HUES64 (cell line): ENCODE results near the gene USP36.
"Not testable (repeated sequence)": the region's sequence is repeated elsewhere in the genome, so short reads cannot be mapped to it uniquely, and the experiment has no call there.

Experiments used
- H3K27ac ChIP-seq: 2 replicates; pipeline ENCODE4 v1.7.0; 2013; ENCODE audit warnings: low read depth, low read length, inconsistent platforms
- H3K27me3 ChIP-seq: 2 replicates; pipeline ENCODE4 v1.6.1; 2013; ENCODE audit warnings: mild to moderate bottlenecking, low read length; ENCODE audit not compliant: insufficient read depth
- H3K36me3 ChIP-seq: 2 replicates; pipeline ENCODE4 v1.6.1; 2013; ENCODE audit warnings: mild to moderate bottlenecking, low read length; ENCODE audit not compliant: insufficient read depth
- H3K4me1 ChIP-seq: 2 replicates; pipeline ENCODE4 v1.6.1; 2013; ENCODE audit warnings: mild to moderate bottlenecking, low read length, moderate library complexity; ENCODE audit not compliant: insufficient read depth
- H3K4me3 ChIP-seq: 2 replicates; pipeline ENCODE4 v1.5.1; 2013; ENCODE audit warnings: mild to moderate bottlenecking, low read length, moderate library complexity
- H3K9ac ChIP-seq: 2 replicates; pipeline ENCODE4 v1.6.1; 2013; ENCODE audit warnings: mild to moderate bottlenecking, low read depth, low read length
- H3K9me3 ChIP-seq: 2 replicates; pipeline ENCODE4 v1.6.1; 2013; ENCODE audit warnings: low read depth, low read length; ENCODE audit not compliant: insufficient read depth
- WGBS: fragments of 150-250, 120-280 bp; methylation state at CpG from one replicate; pipeline ENCODE4 v1.1.7; 2013; ENCODE audit warnings: missing lambda C conversion rate; 5-methylcytosine and 5-hydroxymethylcytosine counted together

Gene USP36

DNA sequence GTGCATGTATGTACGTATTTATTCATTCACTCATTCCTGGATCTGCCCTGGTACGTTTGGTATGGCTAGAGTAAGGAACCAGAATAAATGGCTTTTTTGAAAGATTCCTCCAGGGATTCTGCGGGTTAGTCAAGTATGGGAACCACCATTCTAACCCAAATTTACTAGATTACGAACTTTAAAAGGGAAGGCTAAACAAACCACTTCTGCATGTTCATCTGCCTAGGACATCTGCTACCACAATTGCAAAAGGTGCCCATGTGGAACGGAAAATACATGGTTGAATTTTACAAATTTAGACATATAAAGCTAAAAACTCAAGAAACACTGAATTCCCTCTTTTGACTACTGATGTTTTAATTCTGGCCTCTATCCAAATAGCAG lies 80.7 kb downstream of the USP36 start:
- H3K27ac ChIP-seq: no peak overlapping the region
- H3K36me3 ChIP-seq: no peaks in the 10 kb centered on the region
- no peak overlapping the region for H3K9ac ChIP-seq
- H3K27me3 ChIP-seq: no peaks in the 10 kb centered on the region
- WGBS: 97% methylated on average over 5 of the region's 5 CpGs
- no peak overlapping the region for H3K4me3 ChIP-seq
- no peaks in the 10 kb centered on the region for H3K4me1 ChIP-seq
- H3K9me3 ChIP-seq: no peaks in the 10 kb centered on the region

DNA sequence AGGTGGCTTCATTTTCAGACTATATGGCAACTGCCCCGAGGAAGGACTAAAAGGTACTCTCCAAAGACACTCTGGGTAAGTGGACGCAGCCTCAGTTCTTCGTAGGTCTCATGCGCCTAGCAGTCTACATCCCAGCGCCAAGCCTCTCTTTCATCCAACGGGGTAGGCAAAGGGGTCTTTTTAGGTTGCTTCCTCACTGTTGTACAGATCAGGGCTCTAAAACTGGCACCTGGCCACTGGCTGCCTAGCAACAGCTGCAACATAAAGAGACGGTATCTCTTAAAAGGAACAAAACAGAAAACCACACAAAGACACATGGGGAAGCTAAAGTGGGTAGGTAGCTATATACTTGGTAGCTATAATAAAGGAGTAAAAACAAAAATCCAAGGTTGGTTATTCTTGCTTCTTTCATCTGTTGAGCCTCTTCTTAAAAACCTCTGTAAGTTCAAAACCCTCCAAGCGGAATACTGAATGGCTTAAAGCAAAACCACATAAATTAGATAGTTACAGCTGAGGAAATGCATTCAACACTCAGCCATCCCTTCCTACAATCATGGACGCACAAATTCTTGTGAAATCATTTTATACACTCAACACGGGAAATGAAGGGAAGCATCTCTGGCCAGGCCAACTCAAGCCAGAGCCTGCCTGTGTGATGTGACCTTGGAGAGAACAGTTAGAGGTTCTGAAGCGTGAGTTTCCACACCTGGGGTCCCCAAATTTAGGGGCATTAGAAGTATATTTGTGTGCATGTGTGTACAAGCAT lies 81.2 kb downstream of the USP36 start:
- Histone ChIP-seq H3K4me1 (no peaks in the 10 kb centered on the region), H3K36me3 (no peaks in the 10 kb centered on the region), H3K4me3 (no peak overlapping the region), H3K27me3 (no peaks in the 10 kb centered on the region), H3K9ac (no peak overlapping the region), H3K9me3 (no peaks in the 10 kb centered on the region), H3K27ac (no peak overlapping the region)
- 97% methylated on average over 10 of the region's 11 CpGs for WGBS

DNA sequence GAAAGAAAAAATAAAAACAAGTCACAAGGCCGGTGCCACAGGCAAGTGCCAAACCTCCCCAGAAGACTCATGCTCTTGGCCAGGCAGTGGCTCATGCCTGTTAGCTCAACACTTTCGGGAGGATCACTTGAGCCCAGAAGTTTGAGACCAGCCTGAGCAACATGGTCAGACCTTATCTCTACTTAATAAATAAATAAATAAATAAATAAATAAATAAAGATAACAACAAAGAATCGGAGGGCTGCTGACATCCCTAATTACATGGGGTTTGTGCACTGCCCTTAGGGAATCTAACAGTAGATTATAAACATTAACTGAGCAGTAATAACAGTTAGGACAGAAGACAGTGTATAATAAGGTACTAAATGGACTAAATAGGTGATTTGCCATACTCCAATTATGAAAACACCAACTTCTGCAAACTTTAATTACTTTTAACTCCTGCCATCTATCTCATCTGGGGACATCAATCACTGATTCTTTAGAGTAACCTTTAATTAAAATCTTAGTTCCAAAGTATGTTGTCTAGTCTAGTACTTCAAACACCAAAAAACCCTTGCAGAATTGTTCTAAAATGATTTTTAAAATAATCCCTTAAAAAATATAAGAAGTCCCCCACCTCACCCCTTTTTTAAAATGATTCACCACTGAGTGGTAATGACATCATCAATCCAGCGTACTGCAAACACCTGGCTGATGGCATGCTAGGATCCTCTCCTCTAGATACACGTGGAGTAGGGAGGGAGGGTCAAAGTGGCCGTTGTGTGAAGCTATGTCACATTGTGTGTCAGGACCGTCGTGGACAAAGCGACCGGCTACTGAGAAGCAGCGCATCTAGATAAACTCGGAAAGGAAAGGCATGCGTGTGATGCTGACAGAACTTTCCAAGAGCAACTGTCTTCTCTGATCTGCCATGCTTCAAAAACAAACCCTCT lies 87.0 kb downstream of the USP36 start:
- Histone ChIP-seq H3K9me3 (no peaks in the 10 kb centered on the region), H3K27me3 (no peaks in the 10 kb centered on the region), H3K36me3 (no peaks in the 10 kb centered on the region), H3K4me3 (no peak overlapping the region), H3K27ac (no peak overlapping the region), H3K4me1 (no peaks in the 10 kb centered on the region; the same call in 1 of the 2 replicates), H3K9ac (no peak overlapping the region)
- 94% methylated on average over 12 of the region's 13 CpGs for WGBS

DNA sequence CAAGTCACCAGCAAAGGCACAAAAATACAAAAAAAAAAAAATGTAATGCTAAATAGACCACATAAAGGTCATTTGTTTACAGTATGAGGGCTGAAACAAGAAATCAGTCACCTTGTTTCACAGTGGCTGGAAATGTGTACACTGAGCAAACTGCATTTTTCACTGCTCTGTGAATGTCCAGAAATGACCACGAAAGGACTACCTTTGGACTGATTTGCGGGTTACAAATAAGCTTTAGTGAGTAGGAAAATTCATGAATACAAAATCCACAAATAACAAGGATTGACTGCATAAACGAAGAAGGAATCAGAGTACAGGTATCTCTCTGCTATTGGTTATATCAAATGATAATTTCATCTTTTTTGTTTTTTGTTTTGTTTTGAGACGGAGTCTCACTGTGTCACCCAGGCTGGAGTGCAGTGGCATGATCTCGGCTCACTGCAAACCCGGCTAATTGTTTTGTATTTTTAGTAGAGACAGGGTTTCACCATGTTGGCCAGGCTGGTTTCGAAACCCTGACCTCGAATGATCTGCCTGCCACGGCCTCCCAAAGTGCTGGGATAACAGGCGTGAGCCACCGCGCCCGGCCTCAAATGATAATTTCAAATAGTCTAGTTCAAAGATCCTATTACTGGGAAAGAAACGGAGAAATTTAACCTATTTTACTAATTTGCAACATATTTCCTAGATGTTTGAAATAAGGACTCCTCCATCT lies 89.0 kb downstream of the USP36 start:
- no peaks in the 10 kb centered on the region for H3K9me3 ChIP-seq
- WGBS: 94% methylated on average over 12 of the region's 14 CpGs
- H3K4me1 ChIP-seq: peaks cover 5% of the 10 kb centered on the region
- no peak overlapping the region for H3K4me3 ChIP-seq
- no peak overlapping the region for H3K27ac ChIP-seq
- H3K27me3 ChIP-seq: no peaks in the 10 kb centered on the region
- no peak overlapping the region for H3K9ac ChIP-seq
- no peaks in the 10 kb centered on the region for H3K36me3 ChIP-seq

DNA sequence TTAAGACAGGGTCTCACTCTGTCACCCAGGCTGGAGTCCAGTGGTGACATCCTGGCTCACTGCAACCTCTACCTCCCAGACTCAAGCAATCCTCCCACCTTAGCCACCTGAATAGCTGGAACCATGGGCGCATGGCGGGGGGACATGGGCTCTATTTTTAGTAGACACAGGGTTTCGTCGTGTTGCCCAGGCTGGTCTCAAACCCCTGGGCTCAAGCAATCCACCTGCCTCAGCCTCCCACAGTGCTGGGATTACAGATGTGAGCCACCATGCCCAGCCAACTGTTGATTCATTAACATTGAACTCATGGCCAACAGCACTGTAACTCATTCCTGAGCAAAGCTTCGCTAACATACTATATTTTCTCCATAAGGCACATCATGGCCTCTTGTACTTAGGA lies 89.6 kb downstream of the USP36 start:
- not testable (repeated sequence) for H3K4me1 ChIP-seq

DNA sequence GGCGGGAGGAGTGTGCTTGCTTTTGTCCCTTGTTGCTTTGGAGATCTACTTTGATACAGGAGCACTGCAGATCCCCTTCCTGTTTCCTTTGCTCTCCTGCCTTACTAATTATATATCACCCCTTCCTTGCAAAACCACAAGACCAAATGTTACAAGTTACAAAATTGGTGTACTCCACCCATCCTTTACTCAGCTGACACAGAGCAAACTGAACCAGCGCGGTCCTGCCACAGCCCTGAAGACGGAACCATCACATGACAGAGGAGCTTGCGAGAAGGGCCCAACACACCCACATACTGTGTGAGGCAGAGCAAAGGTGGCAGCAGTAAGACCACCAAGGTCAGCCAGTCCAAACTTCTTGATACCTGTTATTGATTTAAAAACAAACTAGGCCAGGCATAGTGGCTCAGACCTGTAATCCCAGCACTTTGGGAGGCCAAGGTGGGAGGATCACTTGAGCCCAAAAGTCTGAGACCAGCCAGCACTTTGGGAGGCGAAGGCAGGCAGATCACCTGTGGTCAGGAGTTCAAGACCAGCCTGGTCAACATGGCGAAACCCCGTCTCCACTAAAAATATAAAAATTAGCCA lies 91.8 kb downstream of the USP36 start:
- Histone ChIP-seq H3K4me1 (peaks cover 8% of the 10 kb centered on the region), H3K9ac (no peak overlapping the region), H3K36me3 (no peaks in the 10 kb centered on the region), H3K27ac (no peak overlapping the region), H3K9me3 (no peaks in the 10 kb centered on the region), H3K4me3 (no peak overlapping the region), H3K27me3 (no peaks in the 10 kb centered on the region)
- 96% methylated on average over 8 of the region's 8 CpGs for WGBS

More for the DNA sequence above, 89.6 kb downstream of the USP36 start:
- 94% methylated on average over 5 of the region's 5 CpGs for WGBS
- H3K27ac ChIP-seq, H3K36me3 ChIP-seq, H3K4me3 ChIP-seq, H3K9ac ChIP-seq, H3K9me3 ChIP-seq, H3K27me3 ChIP-seq: not testable (repeated sequence)

DNA sequence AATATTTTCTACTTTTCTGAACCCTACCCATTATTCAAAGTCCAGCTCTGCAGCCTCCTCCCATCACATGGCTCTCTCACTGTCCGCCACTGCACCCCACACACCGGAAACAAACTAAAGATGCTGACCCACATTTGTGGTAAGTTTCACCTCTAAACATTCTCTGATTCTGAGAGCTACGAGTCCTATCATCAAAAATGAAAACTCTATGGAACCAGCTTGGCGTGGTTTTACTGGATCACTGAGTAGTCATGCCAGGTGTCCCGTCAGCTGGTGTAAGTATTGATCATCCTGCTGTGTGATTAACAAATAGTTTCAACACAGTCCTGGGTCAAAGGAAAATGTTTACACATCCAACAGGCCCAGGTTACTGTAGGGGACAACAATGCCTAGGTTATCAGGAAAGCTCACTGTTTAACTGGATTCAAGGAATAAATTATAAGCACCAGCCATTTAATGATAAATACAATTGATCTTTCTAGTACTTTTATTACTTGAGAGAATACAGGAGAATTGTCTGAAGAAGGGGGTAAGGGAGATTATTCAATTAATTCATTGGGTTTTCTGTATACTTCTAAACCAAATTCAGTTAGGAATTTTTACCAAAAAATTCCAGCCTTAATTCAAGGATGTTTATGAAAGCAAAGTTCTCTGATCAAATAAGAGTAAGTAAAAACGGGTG lies 92.4 kb downstream of the USP36 start:
- H3K27me3 ChIP-seq: no peaks in the 10 kb centered on the region
- peaks cover 8% of the 10 kb centered on the region for H3K4me1 ChIP-seq
- 93% methylated on average over 6 of the region's 6 CpGs for whole genome bisulfite sequencing
- no peak overlapping the region for H3K9ac ChIP-seq
- no peak overlapping the region for H3K4me3 ChIP-seq
- H3K36me3 ChIP-seq: no peaks in the 10 kb centered on the region
- no peaks in the 10 kb centered on the region for H3K9me3 ChIP-seq
- no peak overlapping the region for H3K27ac ChIP-seq

DNA sequence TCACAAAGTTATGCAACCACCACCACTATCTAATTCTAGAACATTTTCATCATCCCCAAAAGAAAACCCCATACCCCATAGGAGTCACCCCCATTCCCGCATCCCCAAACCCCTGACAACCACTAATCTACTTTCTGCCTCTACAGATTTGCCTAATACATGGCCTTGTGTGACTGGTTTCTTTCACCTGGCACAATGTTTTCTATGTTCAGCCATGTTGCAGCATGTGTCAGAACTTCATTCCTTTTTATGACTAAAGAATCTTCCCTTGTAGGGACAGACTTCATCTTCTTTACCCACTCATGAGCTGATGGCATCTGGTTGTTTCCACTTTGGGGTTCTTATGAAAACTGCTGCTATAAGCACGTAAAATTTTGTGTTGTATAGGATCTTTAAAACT lies 93.1 kb downstream of the USP36 start:
- WGBS: 88% methylated on average over 1 of the region's 2 CpGs
- Histone ChIP-seq H3K36me3 (no peaks in the 10 kb centered on the region), H3K9ac (no peak overlapping the region), H3K27ac (no peak overlapping the region), H3K4me3 (no peak overlapping the region), H3K9me3 (no peaks in the 10 kb centered on the region), H3K27me3 (no peaks in the 10 kb centered on the region), H3K4me1 (peaks cover 8% of the 10 kb centered on the region)

DNA sequence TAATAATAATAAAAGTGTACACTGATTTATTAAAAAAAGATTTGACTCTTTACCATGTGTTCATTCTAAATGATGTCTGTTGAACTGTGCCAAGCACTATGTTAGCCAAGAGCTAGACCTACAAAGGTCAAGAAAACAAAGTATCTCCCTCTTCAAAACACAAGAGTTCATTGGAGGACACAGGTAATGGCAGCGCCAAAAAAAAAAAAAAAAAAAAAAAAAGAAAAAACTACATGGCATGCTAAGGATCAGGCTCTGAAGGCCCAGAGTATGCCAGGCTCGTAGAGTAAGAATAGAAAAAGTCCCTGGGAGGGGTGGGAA lies 93.7 kb downstream of the USP36 start:
- Histone ChIP-seq H3K4me3 (no peak overlapping the region), H3K9ac (no peak overlapping the region), H3K36me3 (no peaks in the 10 kb centered on the region), H3K9me3 (no peaks in the 10 kb centered on the region), H3K27ac (no peak overlapping the region), H3K27me3 (no peaks in the 10 kb centered on the region), H3K4me1 (peaks cover 8% of the 10 kb centered on the region)
- 81% methylated on average over 2 of the region's 2 CpGs for WGBS

DNA sequence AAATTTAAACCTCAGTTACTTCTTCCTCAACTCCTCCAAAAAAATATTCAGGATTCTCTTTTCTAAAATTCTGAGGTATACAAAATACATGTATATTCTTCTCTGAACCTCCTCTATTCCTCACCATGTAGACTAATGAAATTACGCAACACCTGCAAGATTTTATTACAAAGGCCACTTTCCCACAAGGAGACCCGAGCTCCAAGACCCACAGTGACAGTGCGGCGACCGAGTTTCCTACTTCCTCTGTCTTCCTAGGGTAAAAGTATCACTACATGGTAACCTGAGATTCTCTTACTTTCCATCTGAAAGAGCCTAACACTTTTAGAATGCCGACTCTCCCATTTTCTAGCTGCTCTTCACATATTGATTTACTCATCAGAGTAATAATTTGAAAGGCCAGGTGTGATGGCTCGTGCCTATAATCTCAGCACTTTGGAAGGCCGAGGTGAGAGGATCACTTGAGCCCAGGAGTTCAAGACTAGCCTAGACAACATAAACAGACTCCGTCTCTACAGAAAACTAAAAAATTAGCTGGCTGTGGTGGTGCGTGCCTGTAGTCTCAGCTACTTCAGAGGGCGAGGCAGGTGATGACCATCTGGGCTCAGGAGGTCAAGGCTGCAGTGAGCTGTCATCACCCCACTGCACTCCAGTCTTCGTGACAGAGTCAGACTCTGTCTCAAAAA lies 94.2 kb downstream of the USP36 start:
- no peak overlapping the region for H3K9ac ChIP-seq
- H3K9me3 ChIP-seq: no peaks in the 10 kb centered on the region
- H3K4me1 ChIP-seq: peaks cover 8% of the 10 kb centered on the region
- no peaks in the 10 kb centered on the region for H3K27me3 ChIP-seq
- no peaks in the 10 kb centered on the region for H3K36me3 ChIP-seq
- H3K4me3 ChIP-seq: no peak overlapping the region
- H3K27ac ChIP-seq: no peak overlapping the region; the same call in 1 of the 2 replicates
- 81% methylated on average over 11 of the region's 12 CpGs for WGBS
